ENCODE data around the gene ERMN. TPM values are rescaled to one million over a fixed set of nuclear protein-coding genes. Genes with fewer than 3 reads are reported as not detected.

Gene ERMN
- total RNA-seq, 1 donor from 2014 or later, result 0.52 TPM

- no peak overlapping the region for H3K9ac ChIP-seq (ENCODE audit: low read depth in 1 of 3, low read length in 3 of 3)
- H3K4me3 ChIP-seq (ENCODE audit: low read length in 3 of 3), result no peak overlapping the region
- H3K36me3 ChIP-seq (ENCODE audit: control insufficient read depth in 3 of 3, insufficient read depth in 3 of 3, low read length in 3 of 3), result no peaks in the 10 kb centered on the region
- H3K9me3 ChIP-seq (ENCODE audit: control insufficient read depth in 3 of 3, low read length in 3 of 3), result no peaks in the 10 kb centered on the region
- H3K27me3 ChIP-seq (ENCODE audit: control insufficient read depth in 3 of 3, insufficient read depth in 3 of 3, low read length in 3 of 3), result no peaks in the 10 kb centered on the region
- no peak overlapping the region for H3K27ac ChIP-seq (ENCODE audit: low read depth, low read length)
- H3K4me1 ChIP-seq (ENCODE audit: control insufficient read depth in 3 of 3, insufficient read depth in 3 of 3, low read length in 3 of 3), result no peaks in the 10 kb centered on the region
These were observed 7.9 kb upstream of the ERMN start for GRCh38 chr2:157333304-157334047.

- H3K36me3 ChIP-seq (ENCODE audit: control insufficient read depth in 3 of 3, insufficient read depth in 3 of 3, low read length in 3 of 3), result no peaks in the 10 kb centered on the region
- no peak overlapping the region for H3K27ac ChIP-seq (ENCODE audit: low read depth, low read length)
- no peak overlapping the region for H3K4me3 ChIP-seq (ENCODE audit: low read length in 3 of 3)
- H3K9me3 ChIP-seq (ENCODE audit: control insufficient read depth in 3 of 3, low read length in 3 of 3), result no peaks in the 10 kb centered on the region
- H3K4me1 ChIP-seq (ENCODE audit: control insufficient read depth in 3 of 3, insufficient read depth in 3 of 3, low read length in 3 of 3), result no peaks in the 10 kb centered on the region
- no peak overlapping the region for H3K9ac ChIP-seq (ENCODE audit: low read depth in 1 of 3, low read length in 3 of 3)
- H3K27me3 ChIP-seq (ENCODE audit: control insufficient read depth in 3 of 3, insufficient read depth in 3 of 3, low read length in 3 of 3), result no peaks in the 10 kb centered on the region
These were observed 3.9 kb upstream of the ERMN start for GRCh38 chr2:157329524-157329923.

DNA sequence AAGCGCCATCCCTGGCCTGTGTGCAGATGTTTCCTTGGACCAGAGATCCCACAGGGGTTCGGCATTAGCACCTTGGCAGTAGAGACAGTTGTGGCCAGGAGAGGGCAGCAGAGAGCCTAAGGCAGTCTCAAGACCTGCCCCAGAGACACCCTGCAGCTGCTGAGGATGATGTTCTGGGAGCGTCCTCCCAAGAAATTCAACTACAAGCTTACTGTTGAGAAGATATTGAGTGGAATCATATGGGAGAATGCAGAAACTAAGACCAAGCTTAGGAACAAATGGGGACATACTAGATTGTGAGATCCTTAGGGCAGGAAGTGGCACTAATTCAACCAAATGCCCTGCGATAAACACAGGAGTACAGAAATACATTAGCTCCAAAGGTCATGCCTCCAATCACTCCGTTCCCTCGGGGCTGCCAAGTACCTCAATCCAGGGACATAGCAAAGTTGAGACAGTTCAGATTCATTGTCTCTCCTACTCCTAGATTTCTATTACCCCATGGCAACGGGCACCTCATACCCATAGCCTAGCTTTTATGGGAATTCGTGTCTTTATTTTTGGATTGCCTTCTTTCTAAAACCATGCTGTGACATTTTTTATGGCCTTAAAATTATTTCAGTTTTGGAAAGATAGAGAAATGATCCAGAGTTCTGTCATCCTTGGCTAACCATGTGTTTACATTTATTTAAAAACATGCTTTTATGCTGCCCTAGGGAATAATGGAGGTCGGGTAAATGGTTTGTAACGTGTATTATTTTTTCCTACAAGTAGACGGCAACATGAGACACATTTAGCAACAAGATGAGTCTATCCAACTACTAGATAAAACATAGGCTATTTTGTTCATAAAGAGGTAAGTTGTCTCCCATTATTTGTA, 2.2 kb upstream of the ERMN start:
- Histone ChIP-seq H3K4me1 (ENCODE audit: control insufficient read depth in 3 of 3, insufficient read depth in 3 of 3, low read length in 3 of 3) (no peaks in the 10 kb centered on the region), H3K27ac (ENCODE audit: low read depth, low read length) (no peak overlapping the region), H3K9ac (ENCODE audit: low read depth in 1 of 3, low read length in 3 of 3) (no peak overlapping the region), H3K36me3 (ENCODE audit: control insufficient read depth in 3 of 3, insufficient read depth in 3 of 3, low read length in 3 of 3) (no peaks in the 10 kb centered on the region), H3K9me3 (ENCODE audit: control insufficient read depth in 3 of 3, low read length in 3 of 3) (no peaks in the 10 kb centered on the region), H3K27me3 (ENCODE audit: control insufficient read depth in 3 of 3, insufficient read depth in 3 of 3, low read length in 3 of 3) (no peaks in the 10 kb centered on the region), H3K4me3 (ENCODE audit: low read length in 3 of 3) (no peak overlapping the region)

- H3K9ac ChIP-seq (ENCODE audit: low read depth in 1 of 3, low read length in 3 of 3), result no peak overlapping the region
- H3K27me3 ChIP-seq (ENCODE audit: control insufficient read depth in 3 of 3, insufficient read depth in 3 of 3, low read length in 3 of 3), result no peaks in the 10 kb centered on the region
- H3K36me3 ChIP-seq (ENCODE audit: control insufficient read depth in 3 of 3, insufficient read depth in 3 of 3, low read length in 3 of 3), result no peaks in the 10 kb centered on the region
These were observed 1.6 kb upstream of the ERMN start for GRCh38 chr2:157327200-157327599.

DNA sequence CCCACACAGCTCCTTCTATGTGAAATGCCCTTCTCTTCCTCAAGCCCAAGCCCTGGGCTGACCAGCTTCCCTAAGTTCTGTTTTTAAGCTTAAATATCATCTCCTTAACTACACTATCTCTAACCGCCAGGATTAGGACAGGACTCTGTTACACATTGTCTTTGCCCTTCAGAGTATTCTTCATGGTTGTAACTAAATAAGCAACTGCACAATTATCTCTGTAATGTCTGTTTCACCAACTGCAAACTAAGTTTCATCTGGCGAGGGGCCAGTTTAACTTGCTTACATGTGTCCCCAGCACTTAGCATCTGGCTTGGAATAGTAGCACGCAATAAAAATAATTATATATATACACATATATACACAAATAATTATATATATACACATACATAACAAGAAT, 1.1 kb upstream of the ERMN start:
- H3K27ac ChIP-seq (ENCODE audit: low read depth, low read length), result no peak overlapping the region
- H3K9ac ChIP-seq (ENCODE audit: low read depth in 1 of 3, low read length in 3 of 3), result no peak overlapping the region
- no peaks in the 10 kb centered on the region for H3K4me1 ChIP-seq (ENCODE audit: control insufficient read depth in 3 of 3, insufficient read depth in 3 of 3, low read length in 3 of 3)
- no peak overlapping the region for H3K4me3 ChIP-seq (ENCODE audit: low read length in 3 of 3)
- no peaks in the 10 kb centered on the region for H3K36me3 ChIP-seq (ENCODE audit: control insufficient read depth in 3 of 3, insufficient read depth in 3 of 3, low read length in 3 of 3)
- no peaks in the 10 kb centered on the region for H3K9me3 ChIP-seq (ENCODE audit: control insufficient read depth in 3 of 3, low read length in 3 of 3)
- no peaks in the 10 kb centered on the region for H3K27me3 ChIP-seq (ENCODE audit: control insufficient read depth in 3 of 3, insufficient read depth in 3 of 3, low read length in 3 of 3)

More at GRCh38 chr2:157327200-157327599, 1.6 kb upstream of the ERMN start:
- H3K4me3 ChIP-seq (ENCODE audit: low read length in 3 of 3), result no peak overlapping the region
- no peaks in the 10 kb centered on the region for H3K4me1 ChIP-seq (ENCODE audit: control insufficient read depth in 3 of 3, insufficient read depth in 3 of 3, low read length in 3 of 3)
- no peaks in the 10 kb centered on the region for H3K9me3 ChIP-seq (ENCODE audit: control insufficient read depth in 3 of 3, low read length in 3 of 3)
- H3K27ac ChIP-seq (ENCODE audit: low read depth, low read length), result no peak overlapping the region

- no peak overlapping the region for H3K4me3 ChIP-seq (ENCODE audit: low read length in 3 of 3)
- H3K9ac ChIP-seq (ENCODE audit: low read depth in 1 of 3, low read length in 3 of 3), result no peak overlapping the region
These were observed 1.2 kb downstream of the ERMN start for GRCh38 chr2:157324331-157324843.

DNA sequence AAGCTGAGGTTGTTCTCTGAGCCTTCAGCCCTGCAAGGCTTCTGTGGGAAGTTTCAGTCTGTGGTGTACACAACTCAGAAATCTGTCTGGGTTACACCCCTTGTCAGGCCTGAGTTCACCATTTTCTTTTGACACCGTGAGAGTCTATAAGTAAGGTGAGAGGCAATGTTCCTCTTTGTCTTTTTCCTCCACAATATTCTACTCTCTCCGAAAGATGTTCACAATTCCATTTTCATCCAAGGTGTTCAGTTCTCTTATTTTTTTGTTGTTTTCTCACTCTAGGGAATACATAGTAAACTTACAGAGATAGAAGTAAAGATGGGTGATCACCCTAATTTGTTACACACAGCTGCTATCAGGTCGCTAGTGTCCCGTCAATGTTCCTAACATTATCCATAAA, 3.2 kb downstream of the ERMN start:
- H3K4me3 ChIP-seq (ENCODE audit: low read length in 3 of 3), result no peak overlapping the region
- H3K9me3 ChIP-seq (ENCODE audit: control insufficient read depth in 3 of 3, low read length in 3 of 3), result no peaks in the 10 kb centered on the region
- no peak overlapping the region for H3K9ac ChIP-seq (ENCODE audit: low read depth in 1 of 3, low read length in 3 of 3)
- H3K36me3 ChIP-seq (ENCODE audit: control insufficient read depth in 3 of 3, insufficient read depth in 3 of 3, low read length in 3 of 3), result no peaks in the 10 kb centered on the region
- H3K4me1 ChIP-seq (ENCODE audit: control insufficient read depth in 3 of 3, insufficient read depth in 3 of 3, low read length in 3 of 3), result no peaks in the 10 kb centered on the region
- H3K27me3 ChIP-seq (ENCODE audit: control insufficient read depth in 3 of 3, insufficient read depth in 3 of 3, low read length in 3 of 3), result no peaks in the 10 kb centered on the region
- H3K27ac ChIP-seq (ENCODE audit: low read depth, low read length), result no peak overlapping the region

More at GRCh38 chr2:157324331-157324843, 1.2 kb downstream of the ERMN start:
- Histone ChIP-seq H3K9me3 (ENCODE audit: control insufficient read depth in 3 of 3, low read length in 3 of 3) (no peaks in the 10 kb centered on the region), H3K27me3 (ENCODE audit: control insufficient read depth in 3 of 3, insufficient read depth in 3 of 3, low read length in 3 of 3) (no peaks in the 10 kb centered on the region), H3K27ac (ENCODE audit: low read depth, low read length) (no peak overlapping the region), H3K4me1 (ENCODE audit: control insufficient read depth in 3 of 3, insufficient read depth in 3 of 3, low read length in 3 of 3) (no peaks in the 10 kb centered on the region), H3K36me3 (ENCODE audit: control insufficient read depth in 3 of 3, insufficient read depth in 3 of 3, low read length in 3 of 3) (no peaks in the 10 kb centered on the region)

- Histone ChIP-seq H3K4me3 (ENCODE audit: low read length in 3 of 3) (no peak overlapping the region), H3K9me3 (ENCODE audit: control insufficient read depth in 3 of 3, low read length in 3 of 3) (no peaks in the 10 kb centered on the region)
These were observed 4.2 kb downstream of the ERMN start for GRCh38 chr2:157321466-157321865.

GRCh38 chr2:157320409-157320808, 5.2 kb downstream of the ERMN start:
- no peaks in the 10 kb centered on the region for H3K36me3 ChIP-seq (ENCODE audit: control insufficient read depth in 3 of 3, insufficient read depth in 3 of 3, low read length in 3 of 3)
- H3K9me3 ChIP-seq (ENCODE audit: control insufficient read depth in 3 of 3, low read length in 3 of 3), result no peaks in the 10 kb centered on the region
- no peaks in the 10 kb centered on the region for H3K27me3 ChIP-seq (ENCODE audit: control insufficient read depth in 3 of 3, insufficient read depth in 3 of 3, low read length in 3 of 3)
- no peaks in the 10 kb centered on the region for H3K4me1 ChIP-seq (ENCODE audit: control insufficient read depth in 3 of 3, insufficient read depth in 3 of 3, low read length in 3 of 3)
- H3K9ac ChIP-seq (ENCODE audit: low read depth in 1 of 3, low read length in 3 of 3), result no peak overlapping the region
- H3K4me3 ChIP-seq (ENCODE audit: low read length in 3 of 3), result no peak overlapping the region
- no peak overlapping the region for H3K27ac ChIP-seq (ENCODE audit: low read depth, low read length)

More at GRCh38 chr2:157321466-157321865, 4.2 kb downstream of the ERMN start:
- no peak overlapping the region for H3K9ac ChIP-seq (ENCODE audit: low read depth in 1 of 3, low read length in 3 of 3)
- H3K27ac ChIP-seq (ENCODE audit: low read depth, low read length), result no peak overlapping the region
- H3K4me1 ChIP-seq (ENCODE audit: control insufficient read depth in 3 of 3, insufficient read depth in 3 of 3, low read length in 3 of 3), result no peaks in the 10 kb centered on the region
- H3K27me3 ChIP-seq (ENCODE audit: control insufficient read depth in 3 of 3, insufficient read depth in 3 of 3, low read length in 3 of 3), result no peaks in the 10 kb centered on the region
- H3K36me3 ChIP-seq (ENCODE audit: control insufficient read depth in 3 of 3, insufficient read depth in 3 of 3, low read length in 3 of 3), result no peaks in the 10 kb centered on the region

- H3K4me1 ChIP-seq (ENCODE audit: control insufficient read depth in 3 of 3, insufficient read depth in 3 of 3, low read length in 3 of 3), result no peaks in the 10 kb centered on the region
- H3K4me3 ChIP-seq (ENCODE audit: low read length in 3 of 3), result no peak overlapping the region
- no peak overlapping the region for H3K27ac ChIP-seq (ENCODE audit: low read depth, low read length)
- H3K27me3 ChIP-seq (ENCODE audit: control insufficient read depth in 3 of 3, insufficient read depth in 3 of 3, low read length in 3 of 3), result no peaks in the 10 kb centered on the region
- H3K9me3 ChIP-seq (ENCODE audit: control insufficient read depth in 3 of 3, low read length in 3 of 3), result no peaks in the 10 kb centered on the region
- H3K36me3 ChIP-seq (ENCODE audit: control insufficient read depth in 3 of 3, insufficient read depth in 3 of 3, low read length in 3 of 3), result no peaks in the 10 kb centered on the region
- H3K9ac ChIP-seq (ENCODE audit: low read depth in 1 of 3, low read length in 3 of 3), result no peak overlapping the region
These were observed 5.8 kb downstream of the ERMN start for GRCh38 chr2:157319795-157320194.

Measured in skeletal muscle tissue (tissue), 4 donors.